GM12878 (cell line): ENCODE results near the gene ZNF547.

Experiments
- BACH1 ChIP-seq: fragments of 450-650 bp; IDR thresholded peaks from 2 replicates; pipeline ENCODE4 v1.6.1; 2017; ENCODE audit warnings: mild to moderate bottlenecking, borderline replicate concordance
- CTCF ChIP-seq, 3 experiments: IDR thresholded peaks in 2 of 3; conservative IDR thresholded peaks in 1 of 3; 2 replicates each; pipeline ENCODE4 v1.5.1; 2011; ENCODE audit warnings: low read depth in 3 of 3, low read length in 3 of 3, mild to moderate bottlenecking in 3 of 3, control low read depth in 2 of 3, moderate library complexity in 2 of 3, inconsistent platforms in 1 of 3, mixed read lengths in 1 of 3; ENCODE audit not compliant: control insufficient read depth in 2 of 3, insufficient read depth in 1 of 3; ENCODE audit errors: extremely low read depth in 1 of 3
- EP300 ChIP-seq, 2 experiments: fragments of 150-350 bp in 1 of 2; IDR thresholded peaks; 2 replicates each; pipeline ENCODE4 v1.6.1; 2011 to 2012; ENCODE audit warnings: low read depth in 2 of 2, low read length in 2 of 2, borderline replicate concordance in 1 of 2, improper control_type of control experiment in 1 of 2, inconsistent platforms in 1 of 2; ENCODE audit not compliant: control insufficient read depth in 1 of 2
- FOXM1 ChIP-seq: IDR thresholded peaks from 2 replicates; pipeline ENCODE4 v1.6.1; 2012; ENCODE audit warnings: low read depth, mild to moderate bottlenecking, inconsistent platforms, low read length, moderate library complexity
- IRF3 ChIP-seq: fragments of 450-650 bp; IDR thresholded peaks from 2 replicates; pipeline ENCODE4 v1.6.1; 2014; ENCODE audit warnings: mild to moderate bottlenecking
- MEF2A ChIP-seq: IDR thresholded peaks from 2 replicates; pipeline ENCODE4 v1.6.1; 2011; ENCODE audit warnings: low read depth, mild to moderate bottlenecking, low read length, moderate library complexity; ENCODE audit not compliant: insufficient read depth
- MYC ChIP-seq: IDR thresholded peaks from 2 replicates; pipeline ENCODE4 v1.6.1; 2011; ENCODE audit warnings: mild to moderate bottlenecking, low read length, moderate library complexity, inconsistent platforms; ENCODE audit not compliant: insufficient read depth, insufficient replicate concordance, insufficient read length, severe bottlenecking
- SIX5 ChIP-seq: IDR thresholded peaks from 2 replicates; pipeline ENCODE4 v1.6.1; 2011; ENCODE audit warnings: mild to moderate bottlenecking, low read depth, low read length, moderate library complexity; ENCODE audit not compliant: severe bottlenecking
- SPI1 ChIP-seq: IDR thresholded peaks from 2 replicates; pipeline ENCODE4 v1.6.1; 2011; ENCODE audit warnings: low read depth, mild to moderate bottlenecking, low read length, moderate library complexity, borderline replicate concordance; ENCODE audit not compliant: insufficient read depth

GRCh38 chr19:57395710-57396109 lies 32.4 kb downstream of the ZNF547 start:
- TF ChIP-seq MEF2A (no peak), BACH1 (no peak), IRF3 (no peak), EP300 (IDR thresholded peaks at IDR 0.05; ENCODE audit: borderline replicate concordance in 1 of 2, control insufficient read depth in 1 of 2, low read depth in 2 of 2, low read length in 2 of 2) (no peak), CTCF (IDR thresholded peaks at IDR 0.05 in 2 of 3, conservative IDR thresholded peaks at IDR 0.05 in 1 of 3; ENCODE audit: control insufficient read depth in 2 of 3, extremely low read depth in 1 of 3, insufficient read depth in 1 of 3, low read depth in 3 of 3, low read length in 3 of 3) (no peak), SIX5 (no peak), SPI1 (no peak), FOXM1 (no peak), MYC (no peak)
